ENCODE measurements around the gene RHEX. TPM values are rescaled to one million over a fixed set of nuclear protein-coding genes. Genes with fewer than 3 reads are reported as not detected.
"Not testable (repeated sequence)": the region's sequence is repeated elsewhere in the genome, so short reads cannot be mapped to it uniquely, and the experiment has no call there.

RHEX gene
- total RNA-seq, 1 donor from 2014 or later: 0.42 TPM

- peak; percentile 85 for DNase-seq (ENCODE audit: low read depth)
- no peak overlapping the region for H3K4me3 ChIP-seq (ENCODE audit: low read depth, low read length)
Observed at GRCh38 chr1:206050655-206051235, 2.2 kb upstream of the RHEX start.

GRCh38 chr1:206052231-206052865 lies 625 bp upstream of the RHEX start:
- not testable (repeated sequence) for DNase-seq (ENCODE audit: low read depth); H3K27me3 ChIP-seq (ENCODE audit: control insufficient read depth, insufficient read depth, low read length); H3K4me3 ChIP-seq (ENCODE audit: low read depth, low read length); H3K36me3 ChIP-seq (ENCODE audit: control insufficient read depth, insufficient read depth, low read length)

More at GRCh38 chr1:206050655-206051235, 2.2 kb upstream of the RHEX start:
- Histone ChIP-seq H3K36me3 (ENCODE audit: control insufficient read depth, insufficient read depth, low read length) (no peaks in the 10 kb centered on the region), H3K27me3 (ENCODE audit: control insufficient read depth, insufficient read depth, low read length) (no peaks in the 10 kb centered on the region)
- no peak for TF ChIP-seq CTCF (IDR thresholded peaks at IDR 0.05; ENCODE audit: insufficient read depth, low read length, poor library complexity, severe bottlenecking)

- H3K27me3 ChIP-seq (ENCODE audit: control insufficient read depth, insufficient read depth, low read length); DNase-seq (ENCODE audit: low read depth); H3K36me3 ChIP-seq (ENCODE audit: control insufficient read depth, insufficient read depth, low read length): not testable (repeated sequence)
- H3K4me3 ChIP-seq (ENCODE audit: low read depth, low read length): peak overlapping the region; percentile 48
Observed at GRCh38 chr1:206053616-206054015, 643 bp downstream of the RHEX start.

GRCh38 chr1:206055069-206055625 lies 2.2 kb downstream of the RHEX start:
- H3K4me3 ChIP-seq (ENCODE audit: low read depth, low read length): peak overlapping the region; percentile 37
- H3K27me3 ChIP-seq (ENCODE audit: control insufficient read depth, insufficient read depth, low read length); DNase-seq (ENCODE audit: low read depth); H3K36me3 ChIP-seq (ENCODE audit: control insufficient read depth, insufficient read depth, low read length): not testable (repeated sequence)

GRCh38 chr1:206055639-206056323 lies 2.8 kb downstream of the RHEX start:
- H3K36me3 ChIP-seq (ENCODE audit: control insufficient read depth, insufficient read depth, low read length); H3K27me3 ChIP-seq (ENCODE audit: control insufficient read depth, insufficient read depth, low read length); DNase-seq (ENCODE audit: low read depth): not testable (repeated sequence)
- peak overlapping the region; percentile 37 for H3K4me3 ChIP-seq (ENCODE audit: low read depth, low read length)

- not testable (repeated sequence) for H3K27me3 ChIP-seq (ENCODE audit: control insufficient read depth, insufficient read depth, low read length); H3K4me3 ChIP-seq (ENCODE audit: low read depth, low read length); H3K36me3 ChIP-seq (ENCODE audit: control insufficient read depth, insufficient read depth, low read length); DNase-seq (ENCODE audit: low read depth)
Observed at GRCh38 chr1:206058289-206058926, 5.4 kb downstream of the RHEX start.

- no peak for DNase-seq (ENCODE audit: low read depth)
- Histone ChIP-seq H3K4me3 (ENCODE audit: low read depth, low read length) (no peak overlapping the region), H3K27me3 (ENCODE audit: control insufficient read depth, insufficient read depth, low read length) (no peaks in the 10 kb centered on the region), H3K36me3 (ENCODE audit: control insufficient read depth, insufficient read depth, low read length) (no peaks in the 10 kb centered on the region)
- no peak for TF ChIP-seq CTCF (IDR thresholded peaks at IDR 0.05; ENCODE audit: insufficient read depth, low read length, poor library complexity, severe bottlenecking)
Observed at GRCh38 chr1:206058927-206059292, 5.9 kb downstream of the RHEX start.

- Histone ChIP-seq H3K4me3 (ENCODE audit: low read depth, low read length) (no peak overlapping the region), H3K27me3 (ENCODE audit: control insufficient read depth, insufficient read depth, low read length) (no peaks in the 10 kb centered on the region), H3K36me3 (ENCODE audit: control insufficient read depth, insufficient read depth, low read length) (no peaks in the 10 kb centered on the region)
- no peak for DNase-seq (ENCODE audit: low read depth)
- TF ChIP-seq CTCF (IDR thresholded peaks at IDR 0.05; ENCODE audit: insufficient read depth, low read length, poor library complexity, severe bottlenecking): no peak
Observed at GRCh38 chr1:206059355-206059915, 6.5 kb downstream of the RHEX start.
